Mucosa of rectum (tissue), 2 donors: ENCODE measurements around the gene PCDHGB4.
"Not testable (repeated sequence)": the region's sequence is repeated elsewhere in the genome, so short reads cannot be mapped to it uniquely, and the experiment has no call there.

Experiments
- H3K27ac ChIP-seq, 2 donors: one replicate each; pipeline ENCODE4 v1.7.0; 2013; ENCODE audit warnings: inconsistent platforms in 2 of 2, low read depth in 2 of 2, low read length in 2 of 2
- H3K27me3 ChIP-seq, 2 donors: one replicate each; pipeline ENCODE4 v1.7.0; 2013; ENCODE audit warnings: low read length in 2 of 2; ENCODE audit not compliant: control insufficient read depth in 2 of 2, insufficient read depth in 2 of 2
- H3K36me3 ChIP-seq, 2 donors: one replicate each; pipeline ENCODE4 v1.7.0; 2013; ENCODE audit warnings: low read length in 2 of 2; ENCODE audit not compliant: control insufficient read depth in 2 of 2, insufficient read depth in 2 of 2
- H3K4me1 ChIP-seq, 2 donors: one replicate each; pipeline ENCODE4 v1.7.0; 2013; ENCODE audit warnings: low read length in 2 of 2, mild to moderate bottlenecking in 1 of 2; ENCODE audit not compliant: control insufficient read depth in 2 of 2, insufficient read depth in 2 of 2
- H3K4me3 ChIP-seq, 2 donors: one replicate each; pipeline ENCODE4 v1.7.0; 2013; ENCODE audit warnings: low read length in 2 of 2
- H3K9ac ChIP-seq, 2 donors: one replicate each; pipeline ENCODE4 v1.7.0; 2013; ENCODE audit warnings: low read length in 2 of 2, low read depth in 1 of 2, mild to moderate bottlenecking in 1 of 2
- H3K9me3 ChIP-seq, 2 donors: one replicate each; pipeline ENCODE4 v1.7.0; 2013; ENCODE audit warnings: low read length in 2 of 2; ENCODE audit not compliant: control insufficient read depth in 2 of 2
- donor health status: healthy.
- donor health status: Normal muscosa, but diverticular disease.

The PCDHGB4 gene

DNA sequence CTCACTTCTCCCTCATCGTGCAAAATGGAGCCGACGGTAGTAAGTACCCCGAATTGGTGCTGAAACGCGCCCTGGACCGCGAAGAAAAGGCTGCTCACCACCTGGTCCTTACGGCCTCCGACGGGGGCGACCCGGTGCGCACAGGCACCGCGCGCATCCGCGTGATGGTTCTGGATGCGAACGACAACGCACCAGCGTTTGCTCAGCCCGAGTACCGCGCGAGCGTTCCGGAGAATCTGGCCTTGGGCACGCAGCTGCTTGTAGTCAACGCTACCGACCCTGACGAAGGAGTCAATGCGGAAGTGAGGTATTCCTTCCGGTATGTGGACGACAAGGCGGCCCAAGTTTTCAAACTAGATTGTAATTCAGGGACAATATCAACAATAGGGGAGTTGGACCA lies 43.8 kb downstream of the PCDHGB4 start:
- Histone ChIP-seq H3K36me3 (no peaks in the 10 kb centered on the region), H3K4me3 (peak overlapping the region; percentile 15 to 57), H3K9ac (no peak overlapping the region), H3K9me3 (peaks cover 25 to 35% of the 10 kb centered on the region in 2 donors), H3K27me3 (no peaks in the 10 kb centered on the region), H3K4me1 (no peaks in the 10 kb centered on the region), H3K27ac (no peak overlapping the region)

- not testable (repeated sequence) for H3K9ac ChIP-seq, H3K4me1 ChIP-seq, H3K27me3 ChIP-seq, H3K27ac ChIP-seq, H3K36me3 ChIP-seq
- Histone ChIP-seq H3K4me3 (peak overlapping the region in 1 of 2 donors; percentile 57), H3K9me3 (peaks cover 21 to 32% of the 10 kb centered on the region in 2 donors)
Measured at GRCh38 chr5:141432308-141432707, 44.8 kb downstream of the PCDHGB4 start.

DNA sequence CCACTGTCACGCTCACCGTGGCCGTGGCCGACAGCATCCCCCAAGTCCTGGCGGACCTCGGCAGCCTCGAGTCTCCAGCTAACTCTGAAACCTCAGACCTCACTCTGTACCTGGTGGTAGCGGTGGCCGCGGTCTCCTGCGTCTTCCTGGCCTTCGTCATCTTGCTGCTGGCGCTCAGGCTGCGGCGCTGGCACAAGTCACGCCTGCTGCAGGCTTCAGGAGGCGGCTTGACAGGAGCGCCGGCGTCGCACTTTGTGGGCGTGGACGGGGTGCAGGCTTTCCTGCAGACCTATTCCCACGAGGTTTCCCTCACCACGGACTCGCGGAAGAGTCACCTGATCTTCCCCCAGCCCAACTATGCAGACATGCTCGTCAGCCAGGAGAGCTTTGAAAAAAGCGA lies 45.2 kb downstream of the PCDHGB4 start:
- not testable (repeated sequence) for H3K36me3 ChIP-seq, H3K4me3 ChIP-seq, H3K4me1 ChIP-seq, H3K27me3 ChIP-seq, H3K9ac ChIP-seq, H3K27ac ChIP-seq
- H3K9me3 ChIP-seq = peaks cover 21 to 28% of the 10 kb centered on the region in 2 donors

DNA sequence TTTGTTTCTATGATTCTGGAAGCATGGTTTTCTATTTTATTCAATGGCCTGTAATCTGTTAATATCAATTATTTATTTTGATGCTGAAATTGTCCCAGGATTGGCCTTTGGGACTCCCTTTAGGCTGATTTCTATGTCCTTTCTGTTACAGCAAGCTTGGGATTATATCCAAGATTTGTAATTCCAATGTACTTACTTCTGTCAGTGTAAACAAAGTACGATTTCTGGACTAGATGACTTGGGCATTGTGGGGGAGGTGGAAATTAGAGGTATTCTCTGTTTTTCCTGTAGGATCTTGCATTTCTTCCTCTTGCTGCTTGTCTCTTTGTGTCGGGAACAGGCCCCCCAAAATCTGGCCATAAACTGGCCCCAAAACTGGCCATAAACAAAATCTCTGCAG lies 46.5 kb downstream of the PCDHGB4 start:
- no peaks in the 10 kb centered on the region for H3K4me1 ChIP-seq
- H3K36me3 ChIP-seq = no peaks in the 10 kb centered on the region
- no peak overlapping the region for H3K27ac ChIP-seq
- no peak overlapping the region for H3K9ac ChIP-seq
- H3K4me3 ChIP-seq = no peak overlapping the region
- no peaks in the 10 kb centered on the region for H3K27me3 ChIP-seq
- H3K9me3 ChIP-seq = peaks cover 12 to 25% of the 10 kb centered on the region in 2 donors

GRCh38 chr5:141437221-141437620 lies 49.7 kb downstream of the PCDHGB4 start:
- Histone ChIP-seq H3K9ac (no peak overlapping the region), H3K27ac (no peak overlapping the region), H3K9me3 (peaks cover 13 to 21% of the 10 kb centered on the region in 2 donors), H3K27me3 (no peaks in the 10 kb centered on the region), H3K4me3 (no peak overlapping the region), H3K4me1 (no peaks in the 10 kb centered on the region), H3K36me3 (no peaks in the 10 kb centered on the region)

- no peak overlapping the region for H3K27ac ChIP-seq
- H3K27me3 ChIP-seq = no peaks in the 10 kb centered on the region
- no peak overlapping the region for H3K4me3 ChIP-seq
- H3K9me3 ChIP-seq = peaks cover 10 to 20% of the 10 kb centered on the region in 2 donors
- no peak overlapping the region for H3K9ac ChIP-seq
- H3K36me3 ChIP-seq = no peaks in the 10 kb centered on the region
- H3K4me1 ChIP-seq = no peaks in the 10 kb centered on the region
Measured at GRCh38 chr5:141439411-141440141, 52.1 kb downstream of the PCDHGB4 start.
